H1 (cell line): ENCODE results near the gene RUNX1.

ENCODE experiments used
- ASH2L ChIP-seq: fragments of 200-600, 300-600 bp; sonication (generic); IDR thresholded peaks from one replicate; pipeline ENCODE4 v1.7.1; 2017; ENCODE audit warnings: low read length
- CBX8 ChIP-seq: fragments of 300-800, 300-1000 bp; sonication (generic); IDR thresholded peaks from 2 replicates; pipeline ENCODE4 v1.7.1; 2016; ENCODE audit warnings: low read depth, low read length, borderline replicate concordance
- CTCF ChIP-seq, 3 experiments: IDR thresholded peaks; 1 replicate in 2 of 3; 2 replicates in 1 of 3; pipeline versions ENCODE4 v1.5.1 to v1.6.1; 2011; ENCODE audit warnings: low read length in 3 of 3, mild to moderate bottlenecking in 3 of 3, inconsistent platforms in 2 of 3, low read depth in 1 of 3, moderate library complexity in 1 of 3; ENCODE audit not compliant: insufficient read depth in 1 of 3; ENCODE audit errors: control extremely low read depth in 1 of 3
- GABPA ChIP-seq: IDR thresholded peaks from 2 replicates; pipeline ENCODE4 v1.6.1; 2011; ENCODE audit warnings: mild to moderate bottlenecking, low read length, moderate library complexity, borderline replicate concordance; ENCODE audit not compliant: insufficient read depth
- HDAC2 ChIP-seq, 2 experiments: fragments of 300-600 bp in 1 of 2; sonication (generic) in 1 of 2; IDR thresholded peaks; 2 replicates each; pipeline ENCODE4 v1.6.1; 2011 to 2012; ENCODE audit warnings: low read depth in 2 of 2, low read length in 2 of 2, mild to moderate bottlenecking in 2 of 2, moderate library complexity in 2 of 2, borderline replicate concordance in 1 of 2, inconsistent platforms in 1 of 2
- KDM5A ChIP-seq: fragments of 200-600 bp; IDR thresholded peaks from 2 replicates; pipeline ENCODE4 v1.7.1; 2012; ENCODE audit warnings: mild to moderate bottlenecking, low read length, inconsistent platforms, mixed read lengths
- POLR2A ChIP-seq, 2 experiments: IDR thresholded peaks; 1 replicate in 1 of 2; 2 replicates in 1 of 2; pipeline ENCODE4 v1.6.1; 2011; ENCODE audit warnings: low read depth in 2 of 2, low read length in 2 of 2, mild to moderate bottlenecking in 2 of 2; ENCODE audit errors: control extremely low read depth in 1 of 2
- POLR2AphosphoS5 ChIP-seq: IDR thresholded peaks from 2 replicates; pipeline ENCODE4 v1.6.1; 2011; ENCODE audit warnings: low read depth, low read length
- RNF2 ChIP-seq: fragments of 200-900, 300-1000 bp; sonication (generic); IDR thresholded peaks from 2 replicates; pipeline ENCODE4 v1.7.1; 2016; ENCODE audit warnings: borderline replicate concordance, low read depth, mild to moderate bottlenecking, antibody characterized with exemption, low read length; ENCODE audit not compliant: poor library complexity, severe bottlenecking; ENCODE audit errors: missing control alignments
- TAF7 ChIP-seq: optimal IDR thresholded peaks from 2 replicates; pipeline ENCODE3; 2011; ENCODE audit warnings: low read depth, mild to moderate bottlenecking, inconsistent platforms, low read length, moderate library complexity, borderline replicate concordance
- YY1 ChIP-seq: IDR thresholded peaks from 2 replicates; pipeline ENCODE4 v1.6.1; 2011; ENCODE audit warnings: low read depth, mild to moderate bottlenecking, low read length
- ZNF274 ChIP-seq: IDR thresholded peaks from 2 replicates; pipeline ENCODE4 v1.7.0; 2012; ENCODE audit warnings: low read length, borderline replicate concordance; ENCODE audit errors: extremely low read depth

GRCh38 chr21:35041122-35041521 is 8.0 kb downstream of the RUNX1 start:
- TF ChIP-seq CTCF (IDR thresholded peaks at IDR 0.05; ENCODE audit: control extremely low read depth in 1 of 3, insufficient read depth in 1 of 3, low read depth in 1 of 3, low read length in 3 of 3) (no peak), GABPA (no peak), POLR2A (IDR thresholded peaks at IDR 0.05; ENCODE audit: control extremely low read depth in 1 of 2, low read depth in 2 of 2, low read length in 2 of 2) (no peak), ASH2L (no peak), HDAC2 (IDR thresholded peaks at IDR 0.05; ENCODE audit: borderline replicate concordance in 1 of 2, low read depth in 2 of 2, low read length in 2 of 2) (no peak), ZNF274 (no peak), CBX8 (no peak), RNF2 (no peak), YY1 (no peak), POLR2AphosphoS5 (no peak), KDM5A (no peak), TAF7 (no peak)
